ENCODE results near the gene TLX2. TPM values are rescaled to one million over a fixed set of nuclear protein-coding genes. Genes with fewer than 3 reads are reported as not detected.

Gene TLX2
- total and polyA plus RNA-seq, 2 of the 13 experiments (the other 11 are each of a cell fraction or from before 2014, with no cell fraction given): 0.05 to 0.20 TPM

DNA sequence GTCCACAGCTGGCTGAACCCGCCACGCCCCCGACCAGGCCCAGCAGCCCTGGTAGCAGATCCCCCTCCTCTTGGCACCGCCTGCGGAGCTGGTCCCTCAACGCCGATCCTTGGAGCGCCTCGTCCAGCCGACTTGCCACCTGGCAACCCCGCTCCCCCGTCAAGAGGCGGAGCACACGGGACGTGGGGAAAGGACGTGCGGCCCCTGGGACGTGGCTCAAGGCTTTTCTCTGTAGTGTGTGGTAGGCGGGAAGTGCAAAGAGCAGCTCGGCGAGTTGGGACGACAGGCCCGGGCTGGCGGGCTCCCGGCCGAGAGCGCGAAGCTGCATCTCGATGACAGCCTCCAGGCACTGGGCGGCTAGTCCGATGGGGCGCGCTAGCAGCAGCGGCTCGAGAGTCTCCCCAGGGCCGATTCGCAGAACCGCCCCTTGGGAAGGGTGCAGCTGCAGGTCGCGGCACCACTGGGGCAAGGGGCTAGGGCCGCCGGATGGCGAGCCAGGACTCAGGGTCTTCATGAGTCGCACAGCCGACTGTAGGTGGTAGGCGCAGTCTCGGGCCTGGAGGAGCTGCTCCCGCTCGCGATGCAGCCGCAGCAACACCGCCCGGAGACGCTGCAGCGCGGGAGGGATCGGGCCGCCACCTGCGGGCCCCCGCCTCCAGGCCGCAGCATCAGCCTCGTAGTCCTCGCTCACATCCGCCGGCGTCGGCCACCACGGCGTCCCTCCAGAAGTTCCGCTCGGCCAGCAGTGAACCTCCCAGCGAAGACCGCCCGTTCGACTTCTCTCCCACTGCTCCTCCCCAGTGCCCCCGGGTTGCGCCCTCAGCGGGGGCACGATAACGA, 32.1 kb upstream of the TLX2 start (continued):
- TF ChIP-seq, protein P1, sequence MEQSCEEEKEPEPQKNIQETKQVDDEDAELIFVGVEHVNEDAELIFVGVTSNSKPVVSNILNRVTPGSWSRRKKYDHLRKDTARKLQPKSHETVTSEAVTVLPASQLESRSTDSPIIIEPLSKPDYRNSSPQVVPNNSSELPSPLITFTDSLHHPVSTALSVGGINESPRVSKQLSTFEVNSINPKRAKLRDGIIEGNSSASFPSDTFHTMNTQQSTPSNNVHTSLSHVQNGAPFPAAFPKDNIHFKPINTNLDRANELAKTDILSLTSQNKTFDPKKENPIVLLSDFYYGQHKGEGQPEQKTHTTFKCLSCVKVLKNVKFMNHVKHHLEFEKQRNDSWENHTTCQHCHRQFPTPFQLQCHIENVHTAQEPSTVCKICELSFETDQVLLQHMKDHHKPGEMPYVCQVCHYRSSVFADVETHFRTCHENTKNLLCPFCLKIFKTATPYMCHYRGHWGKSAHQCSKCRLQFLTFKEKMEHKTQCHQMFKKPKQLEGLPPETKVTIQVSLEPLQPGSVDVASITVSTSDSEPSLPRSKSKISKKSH (CRISPR knock-in tag; IDR thresholded peaks at IDR 0.05; ENCODE audit: borderline replicate concordance): no peak
- peak; percentile 64 for TF ChIP-seq RFXAP (CRISPR knock-in tag; IDR thresholded peaks at IDR 0.05; ENCODE audit: borderline replicate concordance)
- no peak; the same call in 1 of the 2 replicates for TF ChIP-seq ZNF143 (CRISPR knock-in tag; IDR thresholded peaks at IDR 0.05)
- no peak for TF ChIP-seq ZNF720 (CRISPR knock-in tag; IDR thresholded peaks at IDR 0.05)
- 0 out of 2 replicates have a peak, but pooled peaks have one; percentile 39 for TF ChIP-seq ZNF264 (CRISPR knock-in tag; IDR thresholded peaks at IDR 0.05)
- peak; percentile 96 for TF ChIP-seq ZFX (CRISPR knock-in tag; IDR thresholded peaks at IDR 0.05; ENCODE audit: low read depth)
- TF ChIP-seq TCF12 (IDR thresholded peaks at IDR 0.05): no peak
- peak; percentile 62; the same call in 1 of the 2 replicates for TF ChIP-seq TCF12 (CRISPR knock-in tag; IDR thresholded peaks at IDR 0.05)
- no peak for TF ChIP-seq ZNF891 (CRISPR knock-in tag; IDR thresholded peaks at IDR 0.05)
- TF ChIP-seq ZNF350 (CRISPR knock-in tag; IDR thresholded peaks at IDR 0.05; ENCODE audit: borderline replicate concordance, low read depth): no peak
- TF ChIP-seq ZNF780A (CRISPR knock-in tag; IDR thresholded peaks at IDR 0.05): no peak

Measured in HepG2 (cell line).